ENCODE results near the gene ESAM. TPM values are rescaled to one million over a fixed set of nuclear protein-coding genes. Genes with fewer than 3 reads are reported as not detected.

Gene ESAM
- total RNA-seq, 2 experiments from 2014 or later, result 0.50 to 0.55 TPM

- Mint-ChIP-seq H3K27me3 (ENCODE audit: low read depth) (peaks cover 71% of the 10 kb centered on the region), H3K36me3 (ENCODE audit: low read depth) (no peaks in the 10 kb centered on the region), H3K27ac (no peak overlapping the region), H3K4me1 (ENCODE audit: low read depth) (peaks cover 22% of the 10 kb centered on the region), H3K4me3 (no peak overlapping the region), H3K9me3 (ENCODE audit: insufficient read depth) (no peaks in the 10 kb centered on the region)
- POLR2A ChIA-PET, result no interaction called here
- CTCF ChIA-PET, result no interaction called here
- ATAC-seq, result no peak
- DNase-seq, result no peak
Measured at GRCh38 chr11:124722176-124722575, 39.9 kb downstream of the ESAM start.

GRCh38 chr11:124719534-124719933 is 42.6 kb downstream of the ESAM start:
- POLR2A ChIA-PET, result interaction anchor here (0.6 kb wide), 1 partner anchor 88 kb away, joined by 3 read pairs; no protein-coding TSS in a partner anchor
- no peak for DNase-seq
- H3K27me3 Mint-ChIP-seq (ENCODE audit: low read depth), result peaks cover 76% of the 10 kb centered on the region
- no peaks in the 10 kb centered on the region for H3K36me3 Mint-ChIP-seq (ENCODE audit: low read depth)
- no peak for ATAC-seq
- H3K4me1 Mint-ChIP-seq (ENCODE audit: low read depth), result peaks cover 19% of the 10 kb centered on the region
- H3K4me3 Mint-ChIP-seq, result no peak overlapping the region
- no peaks in the 10 kb centered on the region for H3K9me3 Mint-ChIP-seq (ENCODE audit: insufficient read depth)
- CTCF ChIA-PET, result interaction anchor here (0.7 kb wide), 2 partner anchors 27 to 1012 kb away, joined by 3 read pairs; no protein-coding TSS in a partner anchor
- H3K27ac Mint-ChIP-seq, result no peak overlapping the region

- H3K27ac Mint-ChIP-seq, result no peak overlapping the region
Measured at GRCh38 chr11:124718801-124719200, 43.3 kb downstream of the ESAM start.

GRCh38 chr11:124717786-124718651 is 44.1 kb downstream of the ESAM start:
- ATAC-seq (peak; percentile 64), DNase-seq (no peak)
- Mint-ChIP-seq H3K36me3 (ENCODE audit: low read depth) (no peaks in the 10 kb centered on the region), H3K4me1 (ENCODE audit: low read depth) (peaks cover 19% of the 10 kb centered on the region), H3K27ac (no peak overlapping the region), H3K27me3 (ENCODE audit: low read depth) (peaks cover 72% of the 10 kb centered on the region), H3K4me3 (peak overlapping the region; percentile 12), H3K9me3 (ENCODE audit: insufficient read depth) (no peaks in the 10 kb centered on the region)
- POLR2A ChIA-PET, result no interaction called here
- CTCF ChIA-PET, result interaction anchor here (0.8 to 1.5 kb wide), 4 partner anchors 29 to 646 kb away, joined by 3 to 4 read pairs (median 4); no protein-coding TSS in a partner anchor

More at GRCh38 chr11:124718801-124719200, 43.3 kb downstream of the ESAM start:
- Mint-ChIP-seq H3K9me3 (ENCODE audit: insufficient read depth) (no peaks in the 10 kb centered on the region), H3K4me3 (no peak overlapping the region), H3K36me3 (ENCODE audit: low read depth) (no peaks in the 10 kb centered on the region), H3K4me1 (ENCODE audit: low read depth) (peaks cover 19% of the 10 kb centered on the region), H3K27me3 (ENCODE audit: low read depth) (peaks cover 79% of the 10 kb centered on the region)
- ChIA-PET CTCF (no interaction called here), POLR2A (no interaction called here)
- DNase-seq (no peak), ATAC-seq (no peak)

- ChIA-PET CTCF (interaction anchor here (0.8 to 1.5 kb wide), 4 partner anchors 28 to 646 kb away, joined by 3 to 4 read pairs (median 4); no protein-coding TSS in a partner anchor), POLR2A (no interaction called here)
- Mint-ChIP-seq H3K4me3 (no peak overlapping the region), H3K9me3 (ENCODE audit: insufficient read depth) (no peaks in the 10 kb centered on the region), H3K27me3 (ENCODE audit: low read depth) (peaks cover 66% of the 10 kb centered on the region), H3K36me3 (ENCODE audit: low read depth) (no peaks in the 10 kb centered on the region), H3K27ac (no peak overlapping the region), H3K4me1 (ENCODE audit: low read depth) (peaks cover 16% of the 10 kb centered on the region)
- ATAC-seq (no peak), DNase-seq (no peak)
Measured at GRCh38 chr11:124717421-124717785, 44.7 kb downstream of the ESAM start.

GRCh38 chr11:124716591-124716990 is 45.5 kb downstream of the ESAM start:
- CTCF ChIA-PET, result interaction anchor here (1.1 to 1.5 kb wide), 2 partner anchors 48 to 645 kb away, joined by 3 to 4 read pairs; no protein-coding TSS in a partner anchor
- DNase-seq, result no peak
- Mint-ChIP-seq H3K27ac (no peak overlapping the region), H3K4me3 (no peak overlapping the region), H3K27me3 (ENCODE audit: low read depth) (peaks cover 60% of the 10 kb centered on the region), H3K36me3 (ENCODE audit: low read depth) (no peaks in the 10 kb centered on the region), H3K4me1 (ENCODE audit: low read depth) (peaks cover 11% of the 10 kb centered on the region), H3K9me3 (ENCODE audit: insufficient read depth) (no peaks in the 10 kb centered on the region)
- no peak for ATAC-seq
- POLR2A ChIA-PET, result no interaction called here

- Mint-ChIP-seq H3K27me3 (ENCODE audit: low read depth) (peaks cover 23% of the 10 kb centered on the region), H3K36me3 (ENCODE audit: low read depth) (no peaks in the 10 kb centered on the region), H3K9me3 (ENCODE audit: insufficient read depth) (no peaks in the 10 kb centered on the region), H3K4me3 (no peak overlapping the region), H3K27ac (no peak overlapping the region), H3K4me1 (ENCODE audit: low read depth) (peaks cover under 1% of the 10 kb centered on the region)
- no peak for DNase-seq
- ChIA-PET CTCF (no interaction called here), POLR2A (no interaction called here)
- ATAC-seq, result no peak
Measured at GRCh38 chr11:124712392-124712791, 49.7 kb downstream of the ESAM start.

GRCh38 chr11:124707829-124708228 is 54.3 kb downstream of the ESAM start:
- Mint-ChIP-seq H3K36me3 (ENCODE audit: low read depth) (no peaks in the 10 kb centered on the region), H3K4me1 (ENCODE audit: low read depth) (no peaks in the 10 kb centered on the region), H3K27ac (no peak overlapping the region), H3K27me3 (ENCODE audit: low read depth) (peaks cover 4% of the 10 kb centered on the region), H3K9me3 (ENCODE audit: insufficient read depth) (no peaks in the 10 kb centered on the region), H3K4me3 (no peak overlapping the region)
- DNase-seq (no peak), ATAC-seq (no peak)
- CTCF ChIA-PET, result no interaction called here
- POLR2A ChIA-PET, result no interaction called here

Other genes with a start within 250 kb of the ESAM start
- gene OR8B12, start 218.6 kb downstream of the ESAM start, total RNA-seq, result not detected
- not detected for gene OR8A1, start 192.3 kb downstream of the ESAM start, total RNA-seq
- gene PANX3, start 150.9 kb downstream of the ESAM start, total RNA-seq, result not detected
- 10 to 100 TPM; 36.2 to 41.3 TPM for gene TBRG1, start 139.4 kb downstream of the ESAM start, total RNA-seq
- 1 to 10 TPM; 4.8 to 5.7 TPM for gene SIAE, start 88.6 kb downstream of the ESAM start, total RNA-seq
- gene SPA17, start 88.4 kb downstream of the ESAM start, total RNA-seq, result 1 to 10 TPM; 2.6 TPM
- gene NRGN, start 22.3 kb downstream of the ESAM start, total RNA-seq, result 1 to 10 TPM; 5.7 to 6.1 TPM
- not detected for gene VSIG2, start 10.0 kb downstream of the ESAM start, total RNA-seq
- gene MSANTD2, start 38.1 kb upstream of the ESAM start, total RNA-seq, result 10 to 100 TPM in 1 of 2 experiments, 1 to 10 TPM in 1; 9.1 to 10.2 TPM
- 10 to 100 TPM in 1 of 2 experiments, 1 to 10 TPM in 1; 9.4 to 10.5 TPM for gene ROBO3, start 103.1 kb upstream of the ESAM start, total RNA-seq
- under 1 TPM in 1 of 2 experiments, not detected in 1; 0.05 TPM for gene ROBO4, start 135.6 kb upstream of the ESAM start, total RNA-seq
- not detected for gene HEPN1, start 157.0 kb upstream of the ESAM start, total RNA-seq
- not detected for gene HEPACAM, start 173.8 kb upstream of the ESAM start, total RNA-seq
- 1 to 10 TPM; 7.7 to 8.8 TPM for gene CCDC15, start 191.9 kb upstream of the ESAM start, total RNA-seq

Data from activated CD8-positive, alpha-beta T cell treated with anti-CD3 and anti-CD28 coated beads, Interleukin-2, amount 10 ng/mL, durations not matched to agents 7 days and 5 days (primary cell).